SU-DHL-6 (cell line): ENCODE measurements around the gene NDUFS8.

Source experiments
- H2AFZ ChIP-seq: fragments of 200-600 bp; sonication (generic); 2 replicates; pipeline ENCODE4 v1.6.1; 2014; ENCODE audit warnings: low read depth, mild to moderate bottlenecking, moderate library complexity, mixed read lengths, antibody characterized with exemption, low read length; ENCODE audit not compliant: severe bottlenecking
- H3F3A ChIP-seq: fragments of 200-600 bp; shearing (Covaris generic); 2 replicates; pipeline ENCODE4 v1.6.0; 2016; ENCODE audit warnings: antibody characterized with exemption, mild to moderate bottlenecking; ENCODE audit not compliant: insufficient read depth
- H3K27ac ChIP-seq: fragments of 200-600 bp; sonication (generic); 2 replicates; pipeline ENCODE4 v1.5.1; 2016; ENCODE audit warnings: low read depth, mild to moderate bottlenecking, low read length, moderate library complexity, mixed read lengths
- H3K27me3 ChIP-seq: fragments of 200-600 bp; sonication (generic), shearing (Covaris generic); 2 replicates; pipeline ENCODE4 v1.6.0; 2014; ENCODE audit warnings: mild to moderate bottlenecking, low read length
- H3K36me3 ChIP-seq: fragments of 200-600 bp; sonication (generic); 2 replicates; pipeline ENCODE4 v1.6.1; 2014; ENCODE audit warnings: mild to moderate bottlenecking, low read length, mixed read lengths
- H3K4me2 ChIP-seq: fragments of 300-600, 200-600 bp; shearing (Covaris generic), sonication (generic); 2 replicates; pipeline ENCODE4 v1.6.0; 2014; ENCODE audit warnings: low read length, low read depth, mild to moderate bottlenecking; ENCODE audit not compliant: poor library complexity, severe bottlenecking
- H3K4me3 ChIP-seq: fragments of 200-600 bp; sonication (generic); 2 replicates; pipeline ENCODE4 v1.5.1; 2014; ENCODE audit warnings: antibody characterized with exemption, low read length, mild to moderate bottlenecking, mixed read lengths; ENCODE audit not compliant: insufficient read depth, poor library complexity, severe bottlenecking
- H3K79me2 ChIP-seq: fragments of 200-600 bp; sonication (generic); 2 replicates; pipeline ENCODE4 v1.6.1; 2014; ENCODE audit warnings: mild to moderate bottlenecking, low read length, moderate library complexity; ENCODE audit not compliant: insufficient read depth
- H3K9ac ChIP-seq: fragments of 200-600 bp; sonication (generic); 2 replicates; pipeline ENCODE4 v1.7.0; 2014; ENCODE audit warnings: mild to moderate bottlenecking, low read length
- H3K9me2 ChIP-seq: fragments of 200-600 bp; sonication (generic); replicated peaks from 2 replicates; pipeline ENCODE4 v1.6.1; 2014; ENCODE audit warnings: low read length; ENCODE audit not compliant: insufficient read depth
- H3K9me3 ChIP-seq: fragments of 200-600 bp; sonication (generic); 2 replicates; pipeline ENCODE4 v1.6.1; 2014; ENCODE audit warnings: low read length, mixed read lengths; ENCODE audit not compliant: insufficient read depth
- H4K20me1 ChIP-seq: fragments of 200-600 bp; sonication (generic); 2 replicates; pipeline ENCODE4 v1.6.1; 2014; ENCODE audit warnings: low read depth, mild to moderate bottlenecking, antibody characterized with exemption, low read length, moderate library complexity, mixed read lengths
- CTCF ChIP-seq: fragments of 200-600 bp; sonication (generic); IDR thresholded peaks from one replicate; pipeline ENCODE4 v1.5.1; 2017; ENCODE audit warnings: antibody characterized with exemption, mild to moderate bottlenecking, low read length, moderate library complexity; ENCODE audit not compliant: insufficient read depth, poor library complexity, severe bottlenecking
- EZH2phosphoT487 ChIP-seq: fragments of 200-600 bp; sonication (generic), shearing (Covaris generic); conservative IDR thresholded peaks from 2 replicates; pipeline ENCODE4 v1.6.1; 2018; ENCODE audit warnings: mild to moderate bottlenecking, antibody characterized with exemption, low read length, moderate library complexity, mixed read lengths

NDUFS8 gene

GRCh38 chr11:68040101-68040956, 9.8 kb downstream of the NDUFS8 start:
- TF ChIP-seq CTCF (no peak), EZH2phosphoT487 (no peak)
- Histone ChIP-seq H3K27ac (peak overlapping the region; percentile 74), H3K36me3 (no peaks in the 10 kb centered on the region), H3K4me2 (peak overlapping the region; percentile 99), H4K20me1 (no peaks in the 10 kb centered on the region), H3K9ac (peak overlapping the region; percentile 77), H3K4me3 (peak overlapping the region; percentile 81), H3K9me3 (no peaks in the 10 kb centered on the region), H3K27me3 (no peaks in the 10 kb centered on the region), H3K79me2 (peaks cover 24% of the 10 kb centered on the region), H3K9me2 (no peaks in the 10 kb centered on the region), H2AFZ (peak overlapping the region; percentile 4), H3F3A (no peaks in the 10 kb centered on the region; the same call in 1 of the 2 replicates)

- no peaks in the 10 kb centered on the region for H3K9me2 ChIP-seq
- H3K27ac ChIP-seq: peak overlapping the region; percentile 74
- H3F3A ChIP-seq: no peaks in the 10 kb centered on the region; the same call in 1 of the 2 replicates
- H3K9ac ChIP-seq: peak overlapping the region; percentile 77
- no peaks in the 10 kb centered on the region for H3K36me3 ChIP-seq
- peaks cover 24% of the 10 kb centered on the region for H3K79me2 ChIP-seq
- H2AFZ ChIP-seq: no peak overlapping the region
- no peaks in the 10 kb centered on the region for H3K9me3 ChIP-seq
- H3K4me2 ChIP-seq: peak overlapping the region; percentile 99
- H3K4me3 ChIP-seq: peak overlapping the region; percentile 81
- no peaks in the 10 kb centered on the region for H3K27me3 ChIP-seq
- TF ChIP-seq EZH2phosphoT487 (no peak), CTCF (no peak)
- H4K20me1 ChIP-seq: no peaks in the 10 kb centered on the region
These were observed 10.6 kb downstream of the NDUFS8 start for GRCh38 chr11:68040957-68041591.

GRCh38 chr11:68041617-68042218, 11.2 kb downstream of the NDUFS8 start:
- no peaks in the 10 kb centered on the region for H3K9me3 ChIP-seq
- H2AFZ ChIP-seq: no peak overlapping the region
- H3K79me2 ChIP-seq: peaks cover 24% of the 10 kb centered on the region
- no peak overlapping the region for H3K4me3 ChIP-seq
- H3K4me2 ChIP-seq: no peak overlapping the region
- H3K36me3 ChIP-seq: no peaks in the 10 kb centered on the region
- no peaks in the 10 kb centered on the region for H3K9me2 ChIP-seq
- H3F3A ChIP-seq: no peaks in the 10 kb centered on the region; the same call in 1 of the 2 replicates
- no peaks in the 10 kb centered on the region for H4K20me1 ChIP-seq
- no peak overlapping the region for H3K9ac ChIP-seq
- no peaks in the 10 kb centered on the region for H3K27me3 ChIP-seq
- TF ChIP-seq EZH2phosphoT487: no peak
- TF ChIP-seq CTCF: no peak
- H3K27ac ChIP-seq: no peak overlapping the region
